ENCODE results near the gene SPATS1. TPM values are rescaled to one million over a fixed set of nuclear protein-coding genes. Genes with fewer than 3 reads are reported as not detected.

Gene SPATS1
- total and polyA plus RNA-seq, 2 donors (not counting 1 experiment from before 2014, with no cell fraction given), result not detected

- no peaks in the 10 kb centered on the region for H3K9me3 Mint-ChIP-seq (ENCODE audit: insufficient read depth)
- Histone ChIP-seq H3K27me3 (replicated peaks in 1 of 4; ENCODE audit: control extremely low read depth in 1 of 4, control insufficient read depth in 3 of 4, insufficient read depth in 4 of 4, low read length in 3 of 4) (no peaks in the 10 kb centered on the region), H2AFZ (ENCODE audit: insufficient read depth, low read depth, low read length, poor library complexity, severe bottlenecking) (no peak overlapping the region), H3K4me2 (replicated peaks; ENCODE audit: low read depth, low read length, poor library complexity, severe bottlenecking) (no peak overlapping the region), H3K79me2 (ENCODE audit: control insufficient read depth, insufficient read depth, low read length) (no peaks in the 10 kb centered on the region), H3K9ac (ENCODE audit: low read length) (no peak overlapping the region), H3K4me1 (ENCODE audit: control insufficient read depth in 2 of 2, insufficient read depth in 2 of 2, low read length in 2 of 2) (no peaks in the 10 kb centered on the region), H3K9me3 (ENCODE audit: control extremely low read depth in 1 of 3, control insufficient read depth in 2 of 3, insufficient read depth in 1 of 3, low read length in 2 of 3) (no peaks in the 10 kb centered on the region), H4K20me1 (ENCODE audit: control insufficient read depth, insufficient read depth, low read length, poor library complexity, severe bottlenecking) (no peaks in the 10 kb centered on the region), H3K4me3 (ENCODE audit: control extremely low read depth in 1 of 5, extremely low read depth in 1 of 5, insufficient read depth in 1 of 5, low read depth in 2 of 5, low read length in 4 of 5) (no peak overlapping the region), H3K36me3 (replicated peaks in 1 of 2; ENCODE audit: control extremely low read depth in 1 of 2, control insufficient read depth in 1 of 2, extremely low read depth in 1 of 2, insufficient read depth in 2 of 2, low read length in 1 of 2) (no peaks in the 10 kb centered on the region), H3K27ac (ENCODE audit: low read length in 2 of 2) (no peak overlapping the region)
- H3K27me3 Mint-ChIP-seq, result peaks cover 17% of the 10 kb centered on the region
- no CpG with 5 or more reads among the region's 1 CpG for WGBS (ENCODE audit: insufficient coverage)
- POLR2A ChIA-PET, result interaction anchor here (0.6 kb wide), 1 partner anchor 347 kb away, joined by 8 read pairs; no protein-coding TSS in a partner anchor
- ATAC-seq (ENCODE audit: low read depth) (no peak), DNase-seq (no peak)
- CTCF ChIA-PET, result interaction anchor here (0.7 to 6.4 kb wide), 8 partner anchors 9 to 257 kb away, joined by 3 to 70 read pairs (median 4); partner anchors contain the start of gene TMEM151B
- intact Hi-C loops (cut with micrococcal nuclease), result no loop called here
- TF ChIP-seq CTCF (IDR thresholded peaks at IDR 0.05) (no peak), EZH2 (IDR thresholded peaks at IDR 0.05; ENCODE audit: borderline replicate concordance, insufficient read depth, low read depth, low read length, poor library complexity, severe bottlenecking) (no peak)
- H3K27ac Mint-ChIP-seq, result no peak overlapping the region
- no peak overlapping the region for H3K4me3 Mint-ChIP-seq
- H3K4me1 Mint-ChIP-seq, result no peaks in the 10 kb centered on the region
Observed at GRCh38 chr6:44335631-44336030, 6.8 kb upstream of the SPATS1 start.

DNA sequence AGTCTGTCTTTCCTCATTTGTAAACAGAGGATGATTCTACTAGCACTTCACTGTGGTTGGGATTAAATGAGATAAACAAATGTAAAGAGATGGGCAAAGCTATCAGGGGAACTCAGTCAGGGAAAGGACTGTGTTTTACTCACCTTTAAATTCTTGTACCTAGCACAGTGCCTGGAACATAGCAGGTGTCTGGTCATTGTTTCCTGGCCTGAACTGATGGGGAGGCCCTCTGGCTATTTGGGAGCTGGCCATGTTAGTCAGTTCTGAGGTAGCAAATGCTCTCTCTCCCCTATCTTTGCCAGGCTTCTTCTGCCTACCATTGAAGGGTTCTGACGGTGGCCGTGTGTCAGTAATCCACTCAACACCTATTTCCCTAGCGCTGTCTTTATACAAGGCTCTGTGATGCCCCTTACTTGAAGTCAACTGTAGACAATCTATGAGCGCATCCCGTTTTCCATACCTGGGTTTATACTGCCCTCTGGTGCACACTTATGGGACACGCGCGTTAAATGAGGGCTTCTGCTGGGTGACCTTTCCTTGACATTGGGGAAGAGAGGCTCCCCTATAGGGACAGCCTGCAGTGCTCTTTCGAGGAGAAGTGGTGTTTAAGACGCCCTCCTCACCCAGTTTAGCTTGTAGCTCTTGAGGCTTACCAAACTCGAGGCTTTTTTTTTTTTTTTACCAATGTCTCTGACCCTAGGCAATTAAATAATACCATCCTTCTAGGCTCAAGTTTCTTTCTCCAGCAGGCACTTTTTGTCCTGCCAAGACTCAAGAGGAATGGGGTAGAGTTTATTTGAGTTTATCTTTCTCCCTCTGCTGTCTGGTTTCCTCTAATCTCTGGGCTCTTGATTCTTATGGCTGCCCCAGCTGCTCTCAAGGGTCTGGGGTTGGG is 4.0 kb upstream of the SPATS1 start:
- 5% methylated on average over 8 of the region's 11 CpGs for WGBS (ENCODE audit: insufficient coverage)

More for the DNA sequence above, 4.0 kb upstream of the SPATS1 start:
- Mint-ChIP-seq H3K4me1 (no peaks in the 10 kb centered on the region), H3K4me3 (no peak overlapping the region), H3K9me3 (ENCODE audit: insufficient read depth) (no peaks in the 10 kb centered on the region), H3K27me3 (peaks cover 24% of the 10 kb centered on the region), H3K27ac (no peak overlapping the region)
- ChIA-PET CTCF (interaction anchor here (0.6 to 6.4 kb wide), 29 partner anchors 9 to 570 kb away, joined by 3 to 70 read pairs (median 4); partner anchors contain the start of genes AARS2, CDC5L, SLC35B2 and TMEM151B), POLR2A (interaction anchor here (0.7 to 1.6 kb wide), 2 partner anchors 49 to 71 kb away, joined by 3 to 4 read pairs; no protein-coding TSS in a partner anchor)
- H3K36me3 ChIP-seq (replicated peaks in 1 of 2; ENCODE audit: control extremely low read depth in 1 of 2, control insufficient read depth in 1 of 2, extremely low read depth in 1 of 2, insufficient read depth in 2 of 2, low read length in 1 of 2), result no peaks in the 10 kb centered on the region
- H2AFZ ChIP-seq (ENCODE audit: insufficient read depth, low read depth, low read length, poor library complexity, severe bottlenecking), result no peak overlapping the region
- peak; percentile 80 for DNase-seq
- no peak overlapping the region for H3K27ac ChIP-seq (ENCODE audit: low read length in 2 of 2)
- H3K9ac ChIP-seq (ENCODE audit: low read length), result no peak overlapping the region
- TF ChIP-seq EZH2 (IDR thresholded peaks at IDR 0.05; ENCODE audit: borderline replicate concordance, insufficient read depth, low read depth, low read length, poor library complexity, severe bottlenecking) (no peak), CTCF (IDR thresholded peaks at IDR 0.05) (peak; percentile 82)
- H3K4me2 ChIP-seq (replicated peaks; ENCODE audit: low read depth, low read length, poor library complexity, severe bottlenecking), result no peak overlapping the region
- no peaks in the 10 kb centered on the region for H3K79me2 ChIP-seq (ENCODE audit: control insufficient read depth, insufficient read depth, low read length)
- peaks cover 0 to 6% of the 10 kb centered on the region in 2 donors for H3K4me1 ChIP-seq (ENCODE audit: control insufficient read depth in 2 of 2, insufficient read depth in 2 of 2, low read length in 2 of 2)
- peaks cover 0 to 22% (median 19%) of the 10 kb centered on the region in 4 experiments for H3K27me3 ChIP-seq (replicated peaks in 1 of 4; ENCODE audit: control extremely low read depth in 1 of 4, control insufficient read depth in 3 of 4, insufficient read depth in 4 of 4, low read length in 3 of 4)
- no peaks in the 10 kb centered on the region for H4K20me1 ChIP-seq (ENCODE audit: control insufficient read depth, insufficient read depth, low read length, poor library complexity, severe bottlenecking)
- peak; percentile 83 for ATAC-seq (ENCODE audit: low read depth)
- intact Hi-C loops (cut with micrococcal nuclease), result loop anchor here (1.0 kb wide), 4 partner anchors 70 to 238 kb away; no protein-coding TSS in a partner anchor
- no peaks in the 10 kb centered on the region for H3K9me3 ChIP-seq (ENCODE audit: control extremely low read depth in 1 of 3, control insufficient read depth in 2 of 3, insufficient read depth in 1 of 3, low read length in 2 of 3)
- no peak overlapping the region for H3K4me3 ChIP-seq (ENCODE audit: control extremely low read depth in 1 of 5, extremely low read depth in 1 of 5, insufficient read depth in 1 of 5, low read depth in 2 of 5, low read length in 4 of 5)
